ENCODE data around the gene CNGB1.

The CNGB1 gene

DNA sequence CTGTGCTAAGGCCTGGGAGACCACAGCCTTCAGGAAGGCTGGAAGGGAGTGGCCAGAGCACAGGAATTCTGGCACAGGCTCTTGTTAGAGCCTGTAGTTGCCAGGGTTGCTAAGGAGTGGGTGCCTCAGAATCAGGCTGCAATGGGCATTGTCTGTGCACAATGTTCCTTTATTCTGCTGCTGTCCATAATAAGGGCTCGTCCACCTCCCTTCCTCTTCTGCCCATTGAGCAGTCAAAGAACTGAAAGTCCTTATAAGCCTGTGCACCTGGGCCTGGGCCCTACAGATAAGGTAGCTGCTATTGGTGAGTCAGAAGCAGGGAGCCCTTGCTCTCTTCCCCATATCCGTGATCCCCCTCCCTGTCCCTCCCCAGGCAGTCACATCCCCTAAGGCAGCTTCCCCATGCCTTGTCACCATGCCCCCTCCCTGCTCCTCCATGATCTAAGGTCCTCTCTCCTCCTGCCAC is 5.4 kb upstream of the CNGB1 start:
- no peaks in the 10 kb centered on the region for H3K36me3 Mint-ChIP-seq (ENCODE audit: low read depth)
- H3K4me3 Mint-ChIP-seq = no peak overlapping the region
- peaks cover 3% of the 10 kb centered on the region for H3K27me3 Mint-ChIP-seq (ENCODE audit: low read depth)
- no peaks in the 10 kb centered on the region for H3K4me1 Mint-ChIP-seq (ENCODE audit: low read depth)
- no peak overlapping the region for H3K27ac Mint-ChIP-seq
- H3K9me3 Mint-ChIP-seq = no peaks in the 10 kb centered on the region
- DNase-seq (ENCODE audit: low spot score) = no peak

DNA sequence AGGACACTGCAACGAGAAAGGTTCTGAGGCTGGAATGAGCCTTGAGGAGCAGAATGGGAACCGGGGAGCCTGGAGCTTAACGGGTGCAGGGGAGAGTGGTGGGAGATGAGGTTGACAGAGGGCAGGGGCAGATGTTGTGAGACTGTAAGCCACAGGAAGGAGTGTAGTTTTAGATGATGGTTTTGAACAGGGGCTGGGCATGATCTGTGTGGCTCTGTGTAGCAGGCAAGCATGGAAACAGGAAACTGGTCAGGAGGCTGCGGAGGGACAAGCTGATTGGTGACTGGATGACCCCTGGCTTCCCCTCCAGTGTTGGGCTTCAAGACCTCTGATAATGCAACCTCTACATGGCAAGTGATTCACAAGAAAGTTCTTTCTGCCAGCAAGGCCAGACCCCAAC is 1.4 kb upstream of the CNGB1 start:
- Mint-ChIP-seq H3K27ac (no peak overlapping the region), H3K4me3 (no peak overlapping the region), H3K36me3 (ENCODE audit: low read depth) (no peaks in the 10 kb centered on the region), H3K9me3 (no peaks in the 10 kb centered on the region), H3K4me1 (ENCODE audit: low read depth) (no peaks in the 10 kb centered on the region), H3K27me3 (ENCODE audit: low read depth) (no peaks in the 10 kb centered on the region)
- DNase-seq (ENCODE audit: low spot score) = no peak

DNA sequence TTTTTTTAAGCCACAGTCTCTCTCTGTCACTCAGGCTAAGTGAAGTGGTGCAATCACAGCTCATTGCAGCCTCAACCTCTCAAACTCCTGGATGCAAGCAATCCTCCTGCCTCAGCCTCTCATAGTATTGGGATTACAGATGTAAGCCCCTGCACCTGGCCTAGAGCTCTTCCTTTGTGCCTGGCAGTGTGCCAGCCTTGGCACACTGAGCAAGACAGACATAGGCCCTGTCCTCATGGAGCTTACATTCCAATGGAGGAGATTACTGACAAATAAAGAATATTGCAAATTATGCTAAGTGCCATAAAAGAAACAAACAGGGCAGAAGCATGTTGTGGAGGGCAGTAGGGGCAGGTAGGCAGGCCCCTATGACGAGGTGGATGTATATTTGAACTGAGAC is 920 bp upstream of the CNGB1 start:
- H3K4me3 Mint-ChIP-seq = no peak overlapping the region
- no peaks in the 10 kb centered on the region for H3K4me1 Mint-ChIP-seq (ENCODE audit: low read depth)
- H3K27ac Mint-ChIP-seq = no peak overlapping the region
- H3K9me3 Mint-ChIP-seq = no peaks in the 10 kb centered on the region
- H3K27me3 Mint-ChIP-seq (ENCODE audit: low read depth) = no peaks in the 10 kb centered on the region
- H3K36me3 Mint-ChIP-seq (ENCODE audit: low read depth) = no peaks in the 10 kb centered on the region
- no peak for DNase-seq (ENCODE audit: low spot score)

DNA sequence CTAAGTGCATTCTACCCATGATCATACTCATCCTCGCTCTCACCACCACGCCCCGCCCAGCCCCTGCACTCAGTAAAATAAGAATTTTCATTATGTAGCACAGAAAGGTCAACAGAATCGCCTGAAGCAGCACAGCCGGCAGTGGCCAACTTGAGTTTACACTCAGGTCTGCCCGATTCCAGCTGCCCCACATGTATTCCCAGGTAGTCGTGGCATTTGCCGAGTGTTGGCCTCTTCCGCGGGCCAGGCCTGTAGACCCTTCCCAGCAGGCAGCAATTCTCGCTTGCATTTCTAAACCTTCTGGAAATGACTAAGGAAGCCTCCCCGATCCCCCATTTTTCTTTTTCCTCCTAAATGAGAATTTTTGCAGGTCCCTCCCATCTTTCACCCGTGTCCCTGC is 609 bp downstream of the CNGB1 start:
- H3K4me3 Mint-ChIP-seq = no peak overlapping the region
- H3K9me3 Mint-ChIP-seq = no peaks in the 10 kb centered on the region
- no peaks in the 10 kb centered on the region for H3K4me1 Mint-ChIP-seq (ENCODE audit: low read depth)

DNA sequence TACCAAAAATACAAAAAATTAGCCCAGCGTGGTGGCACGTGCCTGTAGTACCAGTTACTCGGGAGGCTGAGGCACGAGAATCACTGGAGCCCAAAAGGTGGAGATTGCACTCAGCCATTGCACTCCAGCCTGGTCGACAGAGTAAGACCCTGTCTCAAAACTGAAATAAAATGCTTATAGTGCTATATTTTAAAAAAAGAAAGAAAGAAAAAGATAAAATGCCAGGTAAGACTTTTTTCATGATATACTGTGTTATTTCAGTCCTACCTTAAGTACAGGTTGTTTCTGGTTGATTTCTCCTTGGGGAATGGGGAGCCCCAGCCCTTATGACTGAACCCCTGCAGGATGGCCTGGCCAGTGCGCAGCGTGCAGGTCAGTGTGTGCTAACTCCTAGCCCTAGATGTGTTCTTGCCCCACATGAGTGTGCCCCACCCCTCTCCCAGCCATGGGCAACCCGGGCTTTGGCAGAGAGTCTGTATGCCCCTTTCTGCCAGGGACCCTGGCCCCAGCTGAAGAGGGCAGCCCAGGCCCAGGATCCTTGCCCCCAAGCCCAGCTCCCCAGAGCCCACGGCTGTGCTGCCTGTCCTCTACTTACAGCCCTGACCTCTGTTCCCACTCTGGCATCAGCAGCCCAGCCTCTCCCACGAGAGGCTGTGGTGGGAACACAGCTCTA is 1.3 kb downstream of the CNGB1 start:
- DNase-seq (ENCODE audit: low spot score) = no peak
- Mint-ChIP-seq H3K27me3 (ENCODE audit: low read depth) (no peaks in the 10 kb centered on the region), H3K4me1 (ENCODE audit: low read depth) (no peaks in the 10 kb centered on the region), H3K9me3 (no peaks in the 10 kb centered on the region), H3K36me3 (ENCODE audit: low read depth) (no peaks in the 10 kb centered on the region), H3K4me3 (no peak overlapping the region), H3K27ac (no peak overlapping the region)

More for the DNA sequence above, 609 bp downstream of the CNGB1 start:
- DNase-seq (ENCODE audit: low spot score) = no peak
- Mint-ChIP-seq H3K27me3 (ENCODE audit: low read depth) (no peaks in the 10 kb centered on the region), H3K27ac (no peak overlapping the region), H3K36me3 (ENCODE audit: low read depth) (no peaks in the 10 kb centered on the region)

DNA sequence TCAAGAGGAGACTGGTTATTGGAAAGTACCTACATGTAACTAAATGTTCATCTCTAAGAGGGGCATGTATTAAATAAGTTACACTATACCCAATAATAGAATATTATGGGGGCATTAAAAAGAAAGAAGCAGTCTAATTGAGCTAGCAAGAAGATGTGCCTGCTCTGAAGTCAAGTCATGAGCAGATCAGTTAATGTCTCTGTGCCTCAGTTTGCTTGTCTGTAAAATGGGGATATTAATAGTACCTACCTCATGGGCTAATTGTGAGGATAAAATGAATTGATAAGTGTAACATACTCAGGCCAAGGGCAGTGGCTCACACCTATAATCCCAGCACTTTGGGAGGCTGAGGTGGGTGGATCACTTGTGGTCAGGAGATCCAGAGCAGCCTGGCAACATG is 3.0 kb downstream of the CNGB1 start:
- H3K4me3 Mint-ChIP-seq = no peak overlapping the region
- no peaks in the 10 kb centered on the region for H3K36me3 Mint-ChIP-seq (ENCODE audit: low read depth)
- no peaks in the 10 kb centered on the region for H3K27me3 Mint-ChIP-seq (ENCODE audit: low read depth)
- no peaks in the 10 kb centered on the region for H3K9me3 Mint-ChIP-seq
- no peak for DNase-seq (ENCODE audit: low spot score)
- H3K27ac Mint-ChIP-seq = no peak overlapping the region
- H3K4me1 Mint-ChIP-seq (ENCODE audit: low read depth) = no peaks in the 10 kb centered on the region

DNA sequence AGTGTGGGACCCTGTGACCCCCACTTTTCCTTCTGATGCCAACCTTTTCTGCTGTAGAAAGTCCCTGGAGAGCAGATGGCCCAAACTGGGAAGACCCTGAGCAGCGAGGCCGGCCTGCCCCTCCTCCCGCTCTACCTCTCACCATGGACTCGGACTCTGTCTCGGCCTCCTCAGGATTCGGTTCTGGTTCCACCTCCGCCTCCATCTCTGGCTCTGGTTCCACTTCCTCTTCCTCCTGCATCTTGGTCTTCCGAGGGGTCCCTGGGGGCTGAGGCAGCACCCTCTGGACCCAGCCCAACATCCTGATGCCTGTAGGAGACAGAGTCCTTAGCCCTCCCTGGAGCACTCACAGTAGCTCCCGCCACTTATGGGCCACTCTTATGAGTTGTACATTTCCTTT is 3.9 kb downstream of the CNGB1 start:
- H3K27ac Mint-ChIP-seq = no peak overlapping the region
- H3K9me3 Mint-ChIP-seq = no peaks in the 10 kb centered on the region
- no peak overlapping the region for H3K4me3 Mint-ChIP-seq
- H3K4me1 Mint-ChIP-seq (ENCODE audit: low read depth) = no peaks in the 10 kb centered on the region
- H3K27me3 Mint-ChIP-seq (ENCODE audit: low read depth) = no peaks in the 10 kb centered on the region
- no peak for DNase-seq (ENCODE audit: low spot score)
- no peaks in the 10 kb centered on the region for H3K36me3 Mint-ChIP-seq (ENCODE audit: low read depth)

DNA sequence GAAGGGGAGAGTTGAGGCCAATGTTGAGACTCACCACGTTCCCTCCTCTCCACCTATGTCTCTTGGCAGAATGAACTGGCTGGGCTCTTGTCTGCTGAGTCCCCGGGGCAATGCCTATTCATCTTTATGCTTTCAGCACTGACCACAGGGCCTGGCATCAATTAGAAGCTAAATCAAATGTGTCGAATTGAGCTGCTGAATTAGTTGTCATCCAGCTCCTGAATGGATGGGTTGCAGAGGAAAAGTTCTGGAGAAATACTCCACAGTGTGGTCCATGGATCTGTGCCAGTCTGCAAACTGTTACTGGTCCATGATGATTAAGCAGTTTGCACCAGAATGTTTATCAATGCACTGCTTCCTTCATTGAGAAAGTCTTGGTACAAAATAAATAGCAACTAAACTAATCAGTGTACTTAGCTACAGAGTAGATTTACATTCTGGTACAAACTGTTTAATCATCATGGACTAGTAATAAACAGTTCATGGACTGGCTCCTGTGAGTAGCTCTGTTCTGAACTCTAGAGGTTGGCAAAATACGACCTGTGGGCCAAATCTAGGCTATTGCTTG is 4.6 kb downstream of the CNGB1 start:
- no peak overlapping the region for H3K27ac Mint-ChIP-seq
- no peaks in the 10 kb centered on the region for H3K36me3 Mint-ChIP-seq (ENCODE audit: low read depth)
- DNase-seq (ENCODE audit: low spot score) = no peak
- H3K9me3 Mint-ChIP-seq = no peaks in the 10 kb centered on the region
- no peak overlapping the region for H3K4me3 Mint-ChIP-seq
- no peaks in the 10 kb centered on the region for H3K27me3 Mint-ChIP-seq (ENCODE audit: low read depth)
- H3K4me1 Mint-ChIP-seq (ENCODE audit: low read depth) = no peaks in the 10 kb centered on the region

DNA sequence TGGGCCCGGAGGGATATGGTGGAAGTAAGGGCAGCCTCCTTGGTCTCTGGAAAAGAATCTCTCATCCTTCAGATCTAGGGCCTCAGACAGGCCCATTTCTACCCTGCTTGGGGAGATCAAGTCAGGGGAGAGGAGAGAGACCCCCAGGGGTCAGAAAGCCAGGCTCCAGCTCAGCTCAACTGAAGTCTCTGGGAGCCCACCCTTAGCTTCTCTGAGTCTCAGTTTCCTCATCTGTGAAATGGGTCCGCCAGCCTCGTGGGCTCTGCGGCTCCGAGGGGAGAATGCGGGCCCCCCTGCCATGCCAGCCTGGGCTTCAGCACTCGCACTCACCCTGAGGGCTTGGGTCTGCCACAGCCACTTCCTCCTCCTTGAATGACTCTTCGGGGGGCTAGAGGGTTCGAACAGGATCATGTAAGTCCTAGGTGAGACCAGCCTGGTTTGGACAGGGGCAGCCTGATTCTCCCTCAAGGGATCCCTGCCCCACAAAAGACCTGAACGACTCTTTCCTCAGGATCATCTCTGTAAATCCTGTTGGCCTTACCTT is 6.7 kb downstream of the CNGB1 start:
- H3K27ac Mint-ChIP-seq = no peak overlapping the region
- no peaks in the 10 kb centered on the region for H3K9me3 Mint-ChIP-seq
- H3K27me3 Mint-ChIP-seq (ENCODE audit: low read depth) = no peaks in the 10 kb centered on the region
- H3K4me3 Mint-ChIP-seq = no peak overlapping the region
- no peaks in the 10 kb centered on the region for H3K36me3 Mint-ChIP-seq (ENCODE audit: low read depth)
- H3K4me1 Mint-ChIP-seq (ENCODE audit: low read depth) = no peaks in the 10 kb centered on the region
- no peak for DNase-seq (ENCODE audit: low spot score)

DNA sequence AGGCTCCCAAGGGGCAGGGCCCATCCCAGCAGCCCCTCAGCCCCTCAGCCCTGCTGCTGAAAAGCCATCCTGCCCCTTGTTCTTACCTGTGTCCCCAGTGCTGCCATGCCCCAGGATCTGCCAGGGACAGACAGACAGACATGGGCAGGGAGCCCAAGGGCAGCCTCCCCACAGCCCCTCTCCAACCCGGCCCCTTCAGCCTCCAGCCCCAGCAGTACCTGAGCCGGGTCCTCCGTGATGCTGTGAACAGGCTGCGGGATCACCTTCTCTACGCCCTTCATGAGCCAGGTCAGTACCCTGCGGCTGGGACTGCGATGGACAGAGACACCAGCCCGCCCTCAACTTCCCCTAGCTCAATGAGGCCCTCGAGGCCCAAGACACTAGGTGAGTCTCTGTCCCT is 8.2 kb downstream of the CNGB1 start:
- Mint-ChIP-seq H3K4me3 (no peak overlapping the region), H3K9me3 (no peaks in the 10 kb centered on the region), H3K4me1 (ENCODE audit: low read depth) (no peaks in the 10 kb centered on the region), H3K36me3 (ENCODE audit: low read depth) (no peaks in the 10 kb centered on the region), H3K27ac (no peak overlapping the region), H3K27me3 (ENCODE audit: low read depth) (no peaks in the 10 kb centered on the region)
- DNase-seq (ENCODE audit: low spot score) = no peak

DNA sequence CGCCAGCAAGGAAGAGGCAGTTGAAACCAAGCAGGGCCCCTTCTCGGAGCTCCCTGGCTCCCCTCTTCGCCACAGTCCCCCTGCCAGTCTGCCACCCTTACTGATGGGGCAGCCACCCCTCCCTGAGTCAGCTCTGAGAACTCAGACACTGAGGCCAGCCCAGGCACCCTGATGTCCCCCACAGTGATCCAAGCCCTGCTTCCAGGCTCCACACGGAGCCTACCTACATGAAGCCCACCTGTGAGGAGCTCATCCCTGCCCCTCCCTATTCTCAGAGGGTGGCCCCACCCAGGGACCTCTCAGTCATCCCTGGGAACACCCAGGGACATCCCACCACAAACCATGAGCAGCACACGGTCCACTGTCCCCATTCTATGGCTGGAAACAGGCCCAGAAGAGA is 8.9 kb downstream of the CNGB1 start:
- H3K9me3 Mint-ChIP-seq = no peaks in the 10 kb centered on the region
- no peak overlapping the region for H3K4me3 Mint-ChIP-seq
- no peaks in the 10 kb centered on the region for H3K36me3 Mint-ChIP-seq (ENCODE audit: low read depth)
- DNase-seq (ENCODE audit: low spot score) = no peak
- no peak overlapping the region for H3K27ac Mint-ChIP-seq
- H3K27me3 Mint-ChIP-seq (ENCODE audit: low read depth) = no peaks in the 10 kb centered on the region
- H3K4me1 Mint-ChIP-seq (ENCODE audit: low read depth) = no peaks in the 10 kb centered on the region

DNA sequence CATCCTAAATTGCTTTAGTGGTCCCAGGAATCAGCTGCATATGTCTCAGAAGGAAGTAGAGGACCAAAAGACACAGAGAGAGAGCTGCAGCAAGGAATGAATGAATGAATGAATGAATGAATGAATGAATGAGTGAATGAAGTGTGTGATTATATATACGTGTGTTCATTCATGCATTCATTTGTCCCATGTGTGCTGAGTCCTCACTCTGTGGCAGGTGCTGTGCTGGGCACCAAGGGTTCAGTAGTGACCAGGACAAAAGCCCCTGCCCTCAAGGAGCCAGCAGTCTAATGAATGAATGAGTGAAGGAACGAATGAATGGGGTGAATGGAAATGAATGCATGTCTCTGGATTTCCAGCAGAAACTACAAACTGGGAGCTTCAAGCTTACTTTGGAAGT is 9.4 kb downstream of the CNGB1 start:
- H3K27me3 Mint-ChIP-seq (ENCODE audit: low read depth) = no peaks in the 10 kb centered on the region
- H3K9me3 Mint-ChIP-seq = no peaks in the 10 kb centered on the region
- no peak overlapping the region for H3K4me3 Mint-ChIP-seq
- no peaks in the 10 kb centered on the region for H3K4me1 Mint-ChIP-seq (ENCODE audit: low read depth)
- no peaks in the 10 kb centered on the region for H3K36me3 Mint-ChIP-seq (ENCODE audit: low read depth)
- DNase-seq (ENCODE audit: low spot score) = no peak
- H3K27ac Mint-ChIP-seq = no peak overlapping the region

DNA sequence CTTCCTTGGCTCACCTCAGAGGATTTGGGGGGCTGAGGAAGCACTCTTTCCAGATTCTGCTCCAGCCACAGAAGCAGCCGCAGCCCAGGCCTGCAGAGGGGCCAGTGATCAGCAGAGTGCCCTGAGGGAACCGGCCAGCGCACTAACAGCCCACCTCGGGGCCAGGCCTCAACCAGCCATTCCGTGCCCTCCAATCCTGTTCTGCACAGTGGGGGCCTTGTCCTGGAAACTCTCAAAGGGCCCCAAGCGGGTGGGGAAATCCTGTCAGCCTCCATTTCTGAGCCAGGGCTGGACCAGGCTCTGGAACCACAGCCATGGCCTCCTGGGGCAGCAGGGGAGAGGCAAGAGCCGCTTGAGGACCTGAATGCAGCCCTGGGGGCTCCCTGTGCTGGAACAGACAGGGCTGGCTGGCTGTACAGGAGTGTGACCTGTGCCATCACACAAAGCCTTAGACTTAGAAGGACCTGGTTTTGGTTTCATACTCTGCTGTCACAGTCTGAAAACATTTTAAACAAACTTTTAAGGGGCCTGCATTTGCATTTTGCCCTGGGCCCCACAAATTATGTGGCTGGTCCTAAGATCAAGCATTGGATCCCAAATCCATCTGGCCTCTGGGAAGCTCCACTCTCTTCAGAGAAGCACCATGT is 10.0 kb downstream of the CNGB1 start:
- DNase-seq (ENCODE audit: low spot score) = no peak
- Mint-ChIP-seq H3K4me3 (no peak overlapping the region), H3K36me3 (ENCODE audit: low read depth) (no peaks in the 10 kb centered on the region), H3K27me3 (ENCODE audit: low read depth) (no peaks in the 10 kb centered on the region), H3K9me3 (no peaks in the 10 kb centered on the region), H3K4me1 (ENCODE audit: low read depth) (no peaks in the 10 kb centered on the region), H3K27ac (no peak overlapping the region)

DNA sequence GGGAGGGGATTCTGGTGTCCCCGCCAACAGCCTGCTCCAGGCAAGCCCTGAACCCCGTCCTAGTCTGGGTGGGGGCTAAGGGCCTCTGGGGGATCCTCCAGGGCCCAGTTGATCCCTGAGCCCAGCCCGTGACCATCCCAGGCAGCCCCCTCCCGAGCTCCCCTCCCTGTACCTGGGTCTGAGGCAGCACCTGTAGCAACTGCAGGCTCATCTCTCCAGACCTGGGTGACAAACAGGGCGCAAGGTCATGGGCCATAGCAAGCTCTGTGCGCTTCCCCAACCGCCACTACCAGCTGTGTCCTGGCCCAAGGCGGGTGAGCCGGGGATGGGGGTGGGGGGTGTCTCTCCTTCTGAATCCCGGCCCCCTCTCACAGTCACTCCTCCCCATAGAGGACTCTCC is 10.6 kb downstream of the CNGB1 start:
- no peak for DNase-seq (ENCODE audit: low spot score)
- Mint-ChIP-seq H3K4me1 (ENCODE audit: low read depth) (no peaks in the 10 kb centered on the region), H3K36me3 (ENCODE audit: low read depth) (no peaks in the 10 kb centered on the region), H3K9me3 (no peaks in the 10 kb centered on the region), H3K4me3 (no peak overlapping the region), H3K27me3 (ENCODE audit: low read depth) (no peaks in the 10 kb centered on the region), H3K27ac (no peak overlapping the region)
